ENCODE measurements around the gene CAMTA1. TPM values are rescaled to one million over a fixed set of nuclear protein-coding genes. Genes with fewer than 3 reads are reported as not detected.

Gene CAMTA1
- total and polyA plus RNA-seq, 12 donors = 123 to 265 (median 142) TPM

DNA sequence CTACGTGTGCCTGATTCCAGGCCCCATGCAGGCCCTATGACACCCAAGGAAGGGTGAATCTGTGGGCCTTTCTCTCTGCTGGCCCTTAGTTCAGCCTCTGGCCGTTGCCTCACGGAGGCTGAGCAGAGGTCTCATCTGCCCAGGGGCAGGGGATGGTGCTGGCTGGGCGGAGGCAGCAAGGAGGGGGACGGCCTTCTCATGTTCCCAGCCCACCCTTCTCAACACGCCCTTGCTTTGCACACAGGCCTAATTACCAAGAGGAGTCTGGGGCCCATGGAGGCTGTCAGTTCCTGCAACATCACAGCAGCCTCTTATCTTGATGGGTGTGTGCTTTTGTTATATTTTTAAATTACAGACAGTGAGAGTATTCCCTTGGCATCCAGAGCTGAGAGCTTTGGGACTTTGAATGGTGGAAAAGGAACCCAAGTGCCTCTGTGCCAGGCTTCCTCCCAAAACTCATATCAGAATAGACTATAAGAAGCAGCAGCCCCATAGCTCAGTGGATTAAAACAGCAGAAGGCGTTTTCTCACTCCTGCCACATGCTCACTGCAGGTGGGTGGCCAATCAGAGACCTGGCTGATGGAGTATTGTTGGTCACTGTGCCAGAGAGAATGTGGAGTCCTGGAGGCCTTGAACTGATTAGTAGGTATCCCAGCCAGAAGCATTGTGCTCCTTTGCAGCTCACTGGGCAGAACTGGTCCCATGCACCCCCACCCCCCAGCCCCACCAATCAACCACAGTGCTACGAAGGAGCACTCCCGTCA is 164.9 kb downstream of the CAMTA1 start:
- H3K4me3 ChIP-seq = no peak overlapping the region
- TF ChIP-seq, protein P1, sequence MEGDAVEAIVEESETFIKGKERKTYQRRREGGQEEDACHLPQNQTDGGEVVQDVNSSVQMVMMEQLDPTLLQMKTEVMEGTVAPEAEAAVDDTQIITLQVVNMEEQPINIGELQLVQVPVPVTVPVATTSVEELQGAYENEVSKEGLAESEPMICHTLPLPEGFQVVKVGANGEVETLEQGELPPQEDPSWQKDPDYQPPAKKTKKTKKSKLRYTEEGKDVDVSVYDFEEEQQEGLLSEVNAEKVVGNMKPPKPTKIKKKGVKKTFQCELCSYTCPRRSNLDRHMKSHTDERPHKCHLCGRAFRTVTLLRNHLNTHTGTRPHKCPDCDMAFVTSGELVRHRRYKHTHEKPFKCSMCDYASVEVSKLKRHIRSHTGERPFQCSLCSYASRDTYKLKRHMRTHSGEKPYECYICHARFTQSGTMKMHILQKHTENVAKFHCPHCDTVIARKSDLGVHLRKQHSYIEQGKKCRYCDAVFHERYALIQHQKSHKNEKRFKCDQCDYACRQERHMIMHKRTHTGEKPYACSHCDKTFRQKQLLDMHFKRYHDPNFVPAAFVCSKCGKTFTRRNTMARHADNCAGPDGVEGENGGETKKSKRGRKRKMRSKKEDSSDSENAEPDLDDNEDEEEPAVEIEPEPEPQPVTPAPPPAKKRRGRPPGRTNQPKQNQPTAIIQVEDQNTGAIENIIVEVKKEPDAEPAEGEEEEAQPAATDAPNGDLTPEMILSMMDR (IDR thresholded peaks at IDR 0.05) = no peak
- no peaks in the 10 kb centered on the region for H3K36me3 ChIP-seq
- intact Hi-C loops (cut with DNase I) = no loop called here
- no peaks in the 10 kb centered on the region for H3K27me3 ChIP-seq
- H3K9me3 ChIP-seq = no peaks in the 10 kb centered on the region
- H3K4me1 ChIP-seq = no peaks in the 10 kb centered on the region
- DNase-seq (no peak), ATAC-seq (no peak)
- H3K27ac ChIP-seq = no peak overlapping the region
- 79 to 80% methylated on average over 9 of the region's 9 CpGs for WGBS, 2 donors

GRCh38 chr1:6951536-6951935 is 166.3 kb downstream of the CAMTA1 start:
- H3K27me3 ChIP-seq = peaks cover 0 to under 1% (median 0%) of the 10 kb centered on the region in 7 donors
- H3K4me3 ChIP-seq = no peak overlapping the region
- ATAC-seq = no peak
- H3K9me3 ChIP-seq = no peaks in the 10 kb centered on the region
- H3K36me3 ChIP-seq = no peaks in the 10 kb centered on the region
- no peak overlapping the region for H3K27ac ChIP-seq
- WGBS, 2 donors = 92% methylated on average over 12 of the region's 12 CpGs
- DNase-seq = no peak
- TF ChIP-seq, protein P1 (IDR thresholded peaks at IDR 0.05) = no peak
- intact Hi-C loops (cut with DNase I) = no loop called here
- H3K4me1 ChIP-seq = no peaks in the 10 kb centered on the region

DNA sequence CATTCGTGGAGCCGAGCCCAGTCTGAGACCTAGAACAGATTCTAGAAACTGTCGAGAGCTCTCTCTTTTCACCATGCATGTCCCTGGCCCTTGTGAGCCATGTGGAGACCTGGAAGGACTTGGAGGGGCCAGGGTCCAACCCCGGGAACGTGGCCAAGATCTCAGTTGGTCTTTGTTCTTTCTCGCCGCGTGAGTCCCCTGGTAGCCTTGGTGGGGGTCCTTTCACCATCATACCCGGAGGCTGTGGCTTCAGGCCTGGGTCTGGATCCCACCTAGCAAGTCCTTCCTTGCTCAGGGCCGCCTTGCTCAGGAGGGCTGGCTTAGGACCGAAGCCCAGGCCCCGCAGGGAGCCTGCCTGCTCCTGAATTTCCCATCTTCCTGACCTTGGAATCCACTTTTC is 168.0 kb downstream of the CAMTA1 start:
- DNase-seq (no peak), ATAC-seq (no peak)
- Histone ChIP-seq H3K27ac (no peak overlapping the region), H3K27me3 (peaks cover 0 to 3% (median 0%) of the 10 kb centered on the region in 7 donors), H3K4me1 (no peaks in the 10 kb centered on the region), H3K36me3 (no peaks in the 10 kb centered on the region), H3K4me3 (no peak overlapping the region), H3K9me3 (no peaks in the 10 kb centered on the region)
- TF ChIP-seq, protein P1 (IDR thresholded peaks at IDR 0.05) = no peak
- intact Hi-C loops (cut with DNase I) = no loop called here
- 79 to 89% methylated on average over 12 of the region's 12 CpGs for WGBS, 2 donors

DNA sequence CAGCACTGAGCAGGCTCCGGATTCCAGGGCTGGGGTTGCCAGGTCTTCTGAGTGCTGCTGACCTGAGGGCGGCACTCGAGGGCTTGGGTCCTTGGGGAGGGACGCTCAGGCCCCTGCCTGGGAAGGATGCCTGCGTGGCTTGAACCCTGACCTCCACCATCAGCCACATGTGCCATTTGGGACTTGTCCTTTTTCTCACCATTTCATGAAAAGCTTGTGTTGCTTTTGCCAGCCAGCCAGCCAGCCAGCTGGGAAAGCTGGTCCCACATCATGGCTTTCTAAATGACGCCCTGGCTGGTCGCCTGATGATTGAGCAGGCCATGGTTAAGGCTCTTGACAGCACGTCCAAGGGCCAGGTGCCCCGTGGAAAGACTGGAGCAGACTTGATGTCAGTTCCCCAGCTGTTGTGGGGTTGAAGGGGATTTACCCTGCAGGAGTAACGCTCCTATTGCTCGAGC is 168.7 kb downstream of the CAMTA1 start:
- no peaks in the 10 kb centered on the region for H3K4me1 ChIP-seq
- peaks cover 0 to 3% (median 0%) of the 10 kb centered on the region in 7 donors for H3K27me3 ChIP-seq
- H3K27ac ChIP-seq = no peak overlapping the region
- intact Hi-C loops (cut with DNase I) = no loop called here
- TF ChIP-seq, protein P1 (IDR thresholded peaks at IDR 0.05) = no peak
- H3K4me3 ChIP-seq = no peak overlapping the region
- no peaks in the 10 kb centered on the region for H3K36me3 ChIP-seq
- ATAC-seq = no peak
- DNase-seq = no peak
- H3K9me3 ChIP-seq = no peaks in the 10 kb centered on the region
- WGBS, 2 donors = 80 to 81% methylated on average over 11 of the region's 11 CpGs
